Measurements from ENCODE around the gene RRAGB. TPM values are rescaled to one million over a fixed set of nuclear protein-coding genes. Genes with fewer than 3 reads are reported as not detected.

Gene RRAGB, protein sequence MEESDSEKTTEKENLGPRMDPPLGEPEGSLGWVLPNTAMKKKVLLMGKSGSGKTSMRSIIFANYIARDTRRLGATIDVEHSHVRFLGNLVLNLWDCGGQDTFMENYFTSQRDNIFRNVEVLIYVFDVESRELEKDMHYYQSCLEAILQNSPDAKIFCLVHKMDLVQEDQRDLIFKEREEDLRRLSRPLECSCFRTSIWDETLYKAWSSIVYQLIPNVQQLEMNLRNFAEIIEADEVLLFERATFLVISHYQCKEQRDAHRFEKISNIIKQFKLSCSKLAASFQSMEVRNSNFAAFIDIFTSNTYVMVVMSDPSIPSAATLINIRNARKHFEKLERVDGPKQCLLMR
- total RNA-seq, result 4.5 and 13.1 TPM in 2 replicates

DNA sequence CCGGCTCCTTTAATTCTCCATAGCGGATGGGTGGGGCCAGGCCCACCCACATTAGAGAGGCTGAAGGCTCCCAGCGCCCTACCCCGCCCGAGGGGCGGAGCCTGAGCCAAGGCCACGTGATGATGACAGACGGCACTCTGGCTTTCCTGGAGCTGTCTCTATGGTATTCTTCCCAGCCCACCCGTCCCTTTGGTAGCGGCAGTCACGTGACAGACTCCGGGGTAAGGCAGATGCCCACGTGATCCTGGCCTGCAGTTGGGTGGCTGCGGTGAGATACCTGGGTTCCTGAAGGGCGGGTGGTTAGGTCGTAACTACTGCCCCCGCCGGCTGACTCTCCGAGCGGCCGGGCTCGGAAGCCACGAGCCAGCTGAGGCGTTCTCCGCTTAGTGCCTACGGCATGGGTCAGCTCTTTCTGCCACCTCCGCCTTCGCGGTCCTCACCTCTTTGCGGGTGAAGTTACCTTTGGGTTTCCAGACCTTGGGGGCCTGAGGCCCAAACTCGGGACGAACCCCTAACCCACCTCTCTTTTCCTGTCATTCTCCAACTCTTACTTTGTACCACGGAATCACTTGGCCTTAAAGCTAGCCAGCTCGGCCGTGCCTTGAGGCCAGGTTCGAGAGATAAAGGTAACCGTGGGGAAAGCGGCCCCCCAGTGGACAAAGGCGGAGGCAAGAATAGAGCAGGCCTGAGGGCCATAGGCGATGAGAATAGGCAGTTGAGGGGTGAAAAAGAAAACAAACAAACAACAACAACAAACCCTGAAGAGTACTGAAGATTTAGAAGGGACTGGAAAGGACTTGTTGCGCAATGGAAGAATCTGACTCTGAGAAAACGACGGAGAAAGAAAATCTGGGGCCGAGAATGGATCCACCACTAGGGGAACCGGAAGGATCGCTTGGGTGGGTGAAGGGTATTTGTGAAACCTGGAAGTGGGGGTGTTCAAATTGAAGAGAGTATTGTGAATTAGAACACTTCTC, at the start of gene RRAGB:
TSS of gene RRAGB (plus strand) at position 229 of the 977 bp plus-strand sequence. CDS start at position 808, 579 bp downstream.

Other genes with a start within 250 kb of the RRAGB start
- gene USP51, start 227.9 kb upstream of the RRAGB start, total RNA-seq, result 0.65 and 1.1 TPM in 2 replicates
- gene FOXR2, start 94.3 kb upstream of the RRAGB start, total RNA-seq, result not detected in 2 replicates